B cell (primary cell): ENCODE results near the gene SLC4A8. TPM values are rescaled to one million over a fixed set of nuclear protein-coding genes. Genes with fewer than 3 reads are reported as not detected.
"Not testable (repeated sequence)": the region's sequence is repeated elsewhere in the genome, so short reads cannot be mapped to it uniquely, and the experiment has no call there.

Experiments used
- ATAC-seq: fragments of 200-7000 bp; cut with Tn5 transposase; one replicate; pipeline ENCODE4 v1.10.0; 2021; ENCODE audit warnings: low read depth, mild to moderate bottlenecking, moderate number of reproducible peaks, moderate library complexity
- CTCF ChIA-PET: fragments of 350-600 bp; sonication (Branson Sonifier 250); formaldehyde crosslinking; loops from one replicate; lab custom pipeline; 2021; ENCODE audit warnings: antibody characterized with exemption, inconsistent platforms; lab: Charles Lee
- POLR2A ChIA-PET: fragments of 350-600 bp; sonication (Branson Sonifier 250); formaldehyde crosslinking; loops from one replicate; lab custom pipeline; 2021; ENCODE audit warnings: antibody characterized with exemption; lab: Charles Lee
- DNase-seq: peaks from one replicate; pipeline ENCODE4 v3.0.0; 2013
- H2AFZ ChIP-seq: 2 replicates; pipeline ENCODE4 v1.6.1; 2012; ENCODE audit warnings: mild to moderate bottlenecking, low read depth, low read length; ENCODE audit not compliant: insufficient read depth, poor library complexity, severe bottlenecking
- H3K27ac ChIP-seq, 2 donors: 1 replicate in 1 of 2; 2 replicates in 1 of 2; pipeline ENCODE4 v1.5.1; 2012 to 2013; ENCODE audit warnings: low read length in 2 of 2, mild to moderate bottlenecking in 2 of 2, moderate library complexity in 1 of 2
- H3K27me3 ChIP-seq, 4 experiments: fragments of 200-600 bp in 1 of 4; sonication (generic) in 1 of 4; replicated peaks in 1 of 4; 1 replicate in 2 of 4; 2 replicates in 2 of 4; pipeline versions ENCODE4 v1.6.1 to v1.7.0; 2013 to 2016; ENCODE audit warnings: low read length in 3 of 4, mild to moderate bottlenecking in 2 of 4, mixed read lengths in 1 of 4, moderate library complexity in 1 of 4; ENCODE audit not compliant: insufficient read depth in 4 of 4, control insufficient read depth in 3 of 4; ENCODE audit errors: control extremely low read depth in 1 of 4
- H3K36me3 ChIP-seq, 2 experiments: replicated peaks in 1 of 2; 1 replicate in 1 of 2; 2 replicates in 1 of 2; pipeline versions ENCODE4 v1.6.1 to v1.7.1; 2013; ENCODE audit warnings: low read length in 1 of 2; ENCODE audit not compliant: insufficient read depth in 2 of 2, control insufficient read depth in 1 of 2; ENCODE audit errors: control extremely low read depth in 1 of 2, extremely low read depth in 1 of 2
- H3K4me1 ChIP-seq, 2 donors: fragments of 200-600 bp in 1 of 2; sonication (generic) in 1 of 2; 1 replicate in 1 of 2; 2 replicates in 1 of 2; pipeline versions ENCODE4 v1.5.1 to v1.6.1; 2013 to 2017; ENCODE audit warnings: low read length in 2 of 2; ENCODE audit not compliant: control insufficient read depth in 2 of 2, insufficient read depth in 2 of 2
- H3K4me2 ChIP-seq: replicated peaks from 2 replicates; pipeline ENCODE3; 2012; ENCODE audit warnings: mild to moderate bottlenecking, low read depth, low read length; ENCODE audit not compliant: poor library complexity, severe bottlenecking
- H3K4me3 ChIP-seq, 5 experiments: fragments of 200-600 bp in 1 of 5; sonication (generic) in 1 of 5; 1 replicate in 3 of 5; 2 replicates in 2 of 5; pipeline versions ENCODE4 v1.5.1 to v1.7.0; 2011 to 2016; ENCODE audit warnings: low read length in 4 of 5, mild to moderate bottlenecking in 4 of 5, low read depth in 2 of 5, control low read depth in 1 of 5, moderate library complexity in 1 of 5; ENCODE audit not compliant: insufficient read depth in 1 of 5; ENCODE audit errors: control extremely low read depth in 1 of 5, extremely low read depth in 1 of 5
- H3K79me2 ChIP-seq: fragments of 200-600 bp; sonication (generic); one replicate; pipeline ENCODE4 v1.6.0; 2016; ENCODE audit warnings: low read length; ENCODE audit not compliant: control insufficient read depth, insufficient read depth
- H3K9ac ChIP-seq: fragments of 200-600 bp; sonication (generic); 2 replicates; pipeline ENCODE4 v1.6.1; 2017; ENCODE audit warnings: mild to moderate bottlenecking, low read length, moderate library complexity
- H3K9me3 ChIP-seq, 3 donors: one replicate each; pipeline versions ENCODE4 v1.6.1 to v1.7.1; 2013; ENCODE audit warnings: low read length in 2 of 3; ENCODE audit not compliant: control insufficient read depth in 2 of 3, insufficient read depth in 1 of 3; ENCODE audit errors: control extremely low read depth in 1 of 3
- H4K20me1 ChIP-seq: 2 replicates; pipeline ENCODE4 v1.6.0; 2012; ENCODE audit warnings: mild to moderate bottlenecking, low read length; ENCODE audit not compliant: insufficient read depth, control insufficient read depth, poor library complexity, severe bottlenecking
- H3K27ac Mint-ChIP-seq: one replicate; pipeline ENCODE4 v1.8.0; 2021; ENCODE audit warnings: mixed read lengths
- H3K27me3 Mint-ChIP-seq: one replicate; pipeline ENCODE4 v1.8.0; 2021; ENCODE audit warnings: mixed read lengths
- H3K4me1 Mint-ChIP-seq: one replicate; pipeline ENCODE4 v1.8.0; 2021; ENCODE audit warnings: mixed read lengths
- H3K4me3 Mint-ChIP-seq: one replicate; pipeline ENCODE4 v1.8.0; 2021; ENCODE audit warnings: mixed read lengths
- H3K9me3 Mint-ChIP-seq: one replicate; pipeline ENCODE4 v1.8.0; 2022; ENCODE audit warnings: mixed read lengths; ENCODE audit not compliant: insufficient read depth
- CTCF ChIP-seq: fragments of 200-600 bp; IDR thresholded peaks from one replicate; pipeline ENCODE4 v1.8.0; 2022; ENCODE audit warnings: antibody characterized with exemption, mild to moderate bottlenecking
- EZH2 ChIP-seq: IDR thresholded peaks from 2 replicates; pipeline ENCODE4 v1.6.1; 2012; ENCODE audit warnings: borderline replicate concordance, low read depth, mild to moderate bottlenecking, moderate library complexity, low read length; ENCODE audit not compliant: insufficient read depth, poor library complexity, severe bottlenecking
- WGBS: methylation state at CpG from one replicate; pipeline ENCODE4 v1.1.5; 2013; ENCODE audit warnings: missing lambda C conversion rate; ENCODE audit not compliant: insufficient coverage; 5-methylcytosine and 5-hydroxymethylcytosine counted together
- intact Hi-C: fragments of 100-400 bp; cut with micrococcal nuclease; formaldehyde crosslinking; loops from one replicate; pipeline ENCODE4 v1.10.0; 2022
- polyA plus RNA-seq: library from polyadenylated mRNA; depleted of rRNA; stranded (reverse); fragments of >200 nt; gene quantifications from 2 replicates; pipeline ENCODE4 v1.2.3, GENCODE V29; 2012
- total RNA-seq, 2 donors: library from RNA; stranded (reverse); fragments of 120-200 nt in 1 of 2; gene quantifications; 1 replicate in 1 of 2; 2 replicates in 1 of 2; pipeline versions ENCODE4 v1.2.3 to v1.2.4, GENCODE V29; 2013 to 2022

The SLC4A8 gene
- total and polyA plus RNA-seq, 2 donors (not counting 1 experiment from before 2014, with no cell fraction given): 3.1 to 3.2 TPM

GRCh38 chr12:51511546-51512260 lies 87.1 kb downstream of the SLC4A8 start:
- Histone ChIP-seq H3K4me3 (no peak overlapping the region), H3K4me1 (no peaks in the 10 kb centered on the region), H3K9me3 (no peaks in the 10 kb centered on the region), H3K27ac (no peak overlapping the region), H3K27me3 (no peaks in the 10 kb centered on the region), H3K36me3 (no peaks in the 10 kb centered on the region), H4K20me1 (no peaks in the 10 kb centered on the region), H3K4me2 (no peak overlapping the region), H3K9ac (no peak overlapping the region), H3K79me2 (no peaks in the 10 kb centered on the region), H2AFZ (no peak overlapping the region)
- ChIA-PET CTCF (interaction anchor here (1.0 kb wide), 1 partner anchor 20 kb away, joined by 3 read pairs; no protein-coding TSS in a partner anchor), POLR2A (no interaction called here)
- TF ChIP-seq CTCF: no peak
- TF ChIP-seq EZH2: no peak
- Mint-ChIP-seq H3K27ac (no peak overlapping the region), H3K4me1 (no peaks in the 10 kb centered on the region), H3K4me3 (no peak overlapping the region), H3K9me3 (no peaks in the 10 kb centered on the region), H3K27me3 (no peaks in the 10 kb centered on the region)
- no peak for ATAC-seq
- WGBS: 94% methylated on average over 3 of the region's 7 CpGs
- no peak for DNase-seq
- intact Hi-C loops: no loop called here

- TF ChIP-seq EZH2 (no peak), CTCF (no peak)
- H3K27me3 Mint-ChIP-seq: no peaks in the 10 kb centered on the region
- CTCF ChIA-PET: interaction anchor here (1.0 kb wide), 1 partner anchor 20 kb away, joined by 3 read pairs; no protein-coding TSS in a partner anchor
- H3K4me1 Mint-ChIP-seq: no peaks in the 10 kb centered on the region
- no peak for ATAC-seq
- H4K20me1 ChIP-seq: no peaks in the 10 kb centered on the region
- H3K36me3 ChIP-seq: no peaks in the 10 kb centered on the region
- H3K4me3 Mint-ChIP-seq: no peak overlapping the region
- H3K4me3 ChIP-seq: no peak overlapping the region
- H3K4me2 ChIP-seq: no peak overlapping the region
- no peaks in the 10 kb centered on the region for H3K79me2 ChIP-seq
- H3K9me3 Mint-ChIP-seq: no peaks in the 10 kb centered on the region
- intact Hi-C loops: no loop called here
- no peaks in the 10 kb centered on the region for H3K4me1 ChIP-seq
- no peaks in the 10 kb centered on the region for H3K9me3 ChIP-seq
- no peak overlapping the region for H3K9ac ChIP-seq
- 100% methylated on average over 1 of the region's 2 CpGs for WGBS
- no peak overlapping the region for H3K27ac ChIP-seq
- no peak overlapping the region for H2AFZ ChIP-seq
- DNase-seq: no peak
- H3K27me3 ChIP-seq: no peaks in the 10 kb centered on the region
- POLR2A ChIA-PET: no interaction called here
- no peak overlapping the region for H3K27ac Mint-ChIP-seq
These were observed 87.8 kb downstream of the SLC4A8 start for GRCh38 chr12:51512438-51512837.

GRCh38 chr12:51515037-51515436 lies 90.4 kb downstream of the SLC4A8 start:
- H3K4me1 ChIP-seq, H3K27ac ChIP-seq, H3K27me3 Mint-ChIP-seq, CTCF ChIA-PET, H3K36me3 ChIP-seq, H3K27me3 ChIP-seq, H3K4me1 Mint-ChIP-seq, DNase-seq, H3K79me2 ChIP-seq, H2AFZ ChIP-seq, ATAC-seq, H3K27ac Mint-ChIP-seq, H3K9me3 ChIP-seq, H3K4me3 ChIP-seq, H3K4me3 Mint-ChIP-seq, H3K4me2 ChIP-seq, H3K9me3 Mint-ChIP-seq, H4K20me1 ChIP-seq, H3K9ac ChIP-seq, intact Hi-C loops, POLR2A ChIA-PET: not testable (repeated sequence)
- WGBS: 100% methylated on average over 2 of the region's 4 CpGs
